ENCODE data around the gene GNAT3. TPM values are rescaled to one million over a fixed set of nuclear protein-coding genes. Genes with fewer than 3 reads are reported as not detected.

Gene GNAT3
- total and polyA plus RNA-seq, 12 donors, result not detected

- H3K9me3 ChIP-seq (replicated peaks in 1 of 3), result no peaks in the 10 kb centered on the region
- H3K4me1 ChIP-seq (replicated peaks in 1 of 2), result no peaks in the 10 kb centered on the region
- intact Hi-C loops (cut with DNase I), result no loop called here
- 83 to 93% (median 91%) methylated on average over 4 of the region's 4 CpGs for WGBS, 4 donors
- H3K36me3 ChIP-seq (replicated peaks in 1 of 2), result no peaks in the 10 kb centered on the region
- H3K27ac ChIP-seq, result no peak overlapping the region
- no peak for DNase-seq
- H3K27me3 ChIP-seq, result no peaks in the 10 kb centered on the region
- H3K4me3 ChIP-seq, result no peak overlapping the region
- TF ChIP-seq CTCF (IDR thresholded peaks at IDR 0.05) (no peak), POLR2A (IDR thresholded peaks at IDR 0.05) (no peak)
Measured at GRCh38 chr7:80529362-80529761, 17.5 kb upstream of the GNAT3 start.

DNA sequence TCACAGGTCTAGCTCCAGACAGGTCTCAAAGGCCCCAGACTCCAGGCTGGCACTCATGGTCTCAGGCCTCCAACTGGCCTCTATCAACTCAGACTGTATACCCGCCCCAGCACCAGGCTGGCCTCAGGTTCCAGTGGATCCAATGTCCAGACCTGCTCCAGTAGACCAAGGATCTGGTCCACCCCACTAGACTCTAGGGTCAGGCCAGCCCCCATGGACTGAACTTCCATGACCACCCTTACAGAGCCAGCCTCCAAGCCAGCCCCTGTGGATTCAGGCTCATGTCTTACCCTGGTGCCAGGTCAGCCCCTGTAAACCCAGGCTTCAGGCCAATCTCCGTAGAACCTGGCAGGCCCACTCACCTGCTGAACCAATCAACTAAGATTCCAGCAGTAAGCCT lies 16.8 kb upstream of the GNAT3 start:
- no peak overlapping the region for H3K27ac ChIP-seq
- H3K4me1 ChIP-seq (replicated peaks in 1 of 2), result no peaks in the 10 kb centered on the region
- intact Hi-C loops (cut with DNase I), result no loop called here
- H3K4me3 ChIP-seq, result no peak overlapping the region
- 90 to 100% (median 91%) methylated on average over 2 of the region's 2 CpGs for WGBS, 4 donors
- H3K27me3 ChIP-seq, result no peaks in the 10 kb centered on the region
- H3K9me3 ChIP-seq (replicated peaks in 1 of 3), result no peaks in the 10 kb centered on the region
- no peaks in the 10 kb centered on the region for H3K36me3 ChIP-seq (replicated peaks in 1 of 2)
- TF ChIP-seq CTCF (IDR thresholded peaks at IDR 0.05) (no peak), POLR2A (IDR thresholded peaks at IDR 0.05) (no peak)
- no peak for DNase-seq

GRCh38 chr7:80526472-80526871 lies 14.6 kb upstream of the GNAT3 start:
- intact Hi-C loops (cut with DNase I), result no loop called here
- no peak for TF ChIP-seq POLR2A (IDR thresholded peaks at IDR 0.05)
- TF ChIP-seq CTCF (IDR thresholded peaks at IDR 0.05), result no peak
- Histone ChIP-seq H3K27me3 (no peaks in the 10 kb centered on the region), H3K36me3 (replicated peaks in 1 of 2) (no peaks in the 10 kb centered on the region), H3K27ac (no peak overlapping the region), H3K4me3 (no peak overlapping the region), H3K9me3 (replicated peaks in 1 of 3) (no peaks in the 10 kb centered on the region), H3K4me1 (replicated peaks in 1 of 2) (no peaks in the 10 kb centered on the region)
- WGBS, 4 donors, result 73 to 85% (median 78%) methylated on average over 4 of the region's 4 CpGs
- no peak for DNase-seq

GRCh38 chr7:80524693-80525092 lies 12.8 kb upstream of the GNAT3 start:
- Histone ChIP-seq H3K9me3 (replicated peaks in 1 of 3) (no peaks in the 10 kb centered on the region), H3K27me3 (no peaks in the 10 kb centered on the region), H3K27ac (no peak overlapping the region), H3K4me3 (no peak overlapping the region), H3K36me3 (replicated peaks in 1 of 2) (no peaks in the 10 kb centered on the region), H3K4me1 (replicated peaks in 1 of 2) (no peaks in the 10 kb centered on the region)
- TF ChIP-seq POLR2A (IDR thresholded peaks at IDR 0.05), result no peak
- no peak for TF ChIP-seq CTCF (IDR thresholded peaks at IDR 0.05)
- no peak for DNase-seq
- intact Hi-C loops (cut with DNase I), result no loop called here
- WGBS, 4 donors, result 92 to 96% (median 94%) methylated on average over 5 to 9 of the region's 9 CpGs
